Lung (tissue), 12 donors: ENCODE results near the gene TBC1D21. TPM values are rescaled to one million over a fixed set of nuclear protein-coding genes. Genes with fewer than 3 reads are reported as not detected.
A peak's percentile ranks its signal among the peaks of the same experiment; 100 is the strongest.

Experiments used
- ATAC-seq: fragments of 200-7000 bp; cut with Tn5 transposase; one replicate; pipeline ENCODE4 v1.9.1; 2020; ENCODE audit warnings: moderate number of reproducible peaks; ENCODE audit not compliant: insufficient read depth, low FRiP score
- DNase-seq, 3 donors: peaks; one replicate each; pipeline ENCODE4 v3.0.0-alpha.2; 2013 to 2017
- H3K27ac ChIP-seq, 2 donors: one replicate each; pipeline ENCODE4 v1.5.1; 2013; ENCODE audit warnings: mild to moderate bottlenecking in 2 of 2, moderate library complexity in 2 of 2, control low read depth in 1 of 2, inconsistent platforms in 1 of 2, low read depth in 1 of 2, low read length in 1 of 2
- H3K27me3 ChIP-seq, 3 donors: one replicate each; pipeline ENCODE4 v1.5.1; 2013; ENCODE audit warnings: low read length in 2 of 3; ENCODE audit not compliant: control insufficient read depth in 3 of 3, insufficient read depth in 3 of 3
- H3K36me3 ChIP-seq, 4 donors: one replicate each; pipeline ENCODE4 v1.5.1; 2013; ENCODE audit warnings: low read length in 4 of 4, mild to moderate bottlenecking in 1 of 4, moderate library complexity in 1 of 4; ENCODE audit not compliant: control insufficient read depth in 4 of 4, insufficient read depth in 4 of 4
- H3K4me1 ChIP-seq, 5 donors: one replicate each; pipeline ENCODE4 v1.5.1; 2013; ENCODE audit warnings: low read length in 5 of 5, mild to moderate bottlenecking in 2 of 5, moderate library complexity in 1 of 5; ENCODE audit not compliant: control insufficient read depth in 5 of 5, insufficient read depth in 5 of 5
- H3K4me3 ChIP-seq: one replicate; pipeline ENCODE4 v1.5.1; 2013; ENCODE audit warnings: mild to moderate bottlenecking, control low read depth, moderate library complexity
- H3K9ac ChIP-seq, 2 donors: one replicate each; pipeline ENCODE4 v1.5.1; 2013; ENCODE audit warnings: low read length in 2 of 2, control low read depth in 1 of 2; ENCODE audit not compliant: insufficient read depth in 1 of 2
- H3K9me3 ChIP-seq, 4 donors: one replicate each; pipeline ENCODE4 v1.5.1; 2013; ENCODE audit warnings: low read length in 3 of 4, mild to moderate bottlenecking in 1 of 4, moderate library complexity in 1 of 4; ENCODE audit not compliant: control insufficient read depth in 4 of 4, insufficient read depth in 3 of 4
- WGBS, 2 donors: extraction: QIAGEN DNeasy Blood & Tissue Kit; methylation state at CpG; one replicate each; pipeline ENCODE4 v1.1.7; 2013; 5-methylcytosine and 5-hydroxymethylcytosine counted together
- polyA plus RNA-seq, 2 donors: library from polyadenylated mRNA; stranded (reverse); fragments of 200-250 nt; gene quantifications; one replicate each; pipeline ENCODE4 v1.2.1, GENCODE V29; 2013
- total RNA-seq, 2 donors: library from RNA; depleted of rRNA in 1 of 2; stranded (reverse); fragments of >200 nt in 1 of 2; gene quantifications; one replicate each; pipeline ENCODE4 v1.2.1, GENCODE V29; 2014 to 2021
- TF ChIP-seq, protein P1 (sequence below): IDR thresholded peaks from 2 replicates; pipeline ENCODE4 v1.5.1; 2012; ENCODE audit warnings: mild to moderate bottlenecking; ENCODE audit errors: control extremely low read depth, extremely low read depth
- donor health status: control.
- donor health status: control.
- donor health status: Bipolar disorder and iron deficiency.
- donor health status: healthy.
- donor health status: DM: yes; HTN: yes; CAD: no.

The TBC1D21 gene
- total and polyA plus RNA-seq, 4 donors = not detected

DNA sequence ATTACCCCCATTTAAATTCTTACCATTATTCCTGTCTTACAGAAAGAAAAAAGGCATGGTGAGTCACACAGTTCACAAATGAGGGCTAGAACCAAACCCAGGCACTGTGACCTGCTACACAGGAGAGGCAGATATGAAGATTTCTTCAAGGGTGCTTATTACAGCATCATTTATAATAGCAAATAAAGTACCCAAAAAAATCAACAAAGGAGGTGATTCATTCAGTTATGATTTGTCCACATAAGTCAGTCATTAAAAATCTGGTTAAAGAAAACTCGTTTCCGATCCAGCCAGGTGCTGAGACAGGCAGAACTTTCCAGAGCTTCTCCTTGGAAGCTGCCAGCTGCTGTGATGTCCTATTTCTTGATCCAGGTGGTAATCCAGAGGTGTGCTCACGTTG lies 45.4 kb downstream of the TBC1D21 start:
- Histone ChIP-seq H3K9ac (no peak overlapping the region), H3K9me3 (peaks cover 0 to 3% (median 1%) of the 10 kb centered on the region in 4 donors), H3K4me3 (no peak overlapping the region), H3K27me3 (no peaks in the 10 kb centered on the region), H3K27ac (no peak overlapping the region), H3K36me3 (peaks cover 0 to 4% (median 0%) of the 10 kb centered on the region in 4 donors), H3K4me1 (peaks cover 3 to 29% (median 14%) of the 10 kb centered on the region in 5 donors)
- WGBS, 2 donors = 88 to 96% methylated on average over 3 of the region's 3 CpGs
- TF ChIP-seq, protein P1, sequence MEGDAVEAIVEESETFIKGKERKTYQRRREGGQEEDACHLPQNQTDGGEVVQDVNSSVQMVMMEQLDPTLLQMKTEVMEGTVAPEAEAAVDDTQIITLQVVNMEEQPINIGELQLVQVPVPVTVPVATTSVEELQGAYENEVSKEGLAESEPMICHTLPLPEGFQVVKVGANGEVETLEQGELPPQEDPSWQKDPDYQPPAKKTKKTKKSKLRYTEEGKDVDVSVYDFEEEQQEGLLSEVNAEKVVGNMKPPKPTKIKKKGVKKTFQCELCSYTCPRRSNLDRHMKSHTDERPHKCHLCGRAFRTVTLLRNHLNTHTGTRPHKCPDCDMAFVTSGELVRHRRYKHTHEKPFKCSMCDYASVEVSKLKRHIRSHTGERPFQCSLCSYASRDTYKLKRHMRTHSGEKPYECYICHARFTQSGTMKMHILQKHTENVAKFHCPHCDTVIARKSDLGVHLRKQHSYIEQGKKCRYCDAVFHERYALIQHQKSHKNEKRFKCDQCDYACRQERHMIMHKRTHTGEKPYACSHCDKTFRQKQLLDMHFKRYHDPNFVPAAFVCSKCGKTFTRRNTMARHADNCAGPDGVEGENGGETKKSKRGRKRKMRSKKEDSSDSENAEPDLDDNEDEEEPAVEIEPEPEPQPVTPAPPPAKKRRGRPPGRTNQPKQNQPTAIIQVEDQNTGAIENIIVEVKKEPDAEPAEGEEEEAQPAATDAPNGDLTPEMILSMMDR = no peak
- DNase-seq (no peak), ATAC-seq (no peak)

DNA sequence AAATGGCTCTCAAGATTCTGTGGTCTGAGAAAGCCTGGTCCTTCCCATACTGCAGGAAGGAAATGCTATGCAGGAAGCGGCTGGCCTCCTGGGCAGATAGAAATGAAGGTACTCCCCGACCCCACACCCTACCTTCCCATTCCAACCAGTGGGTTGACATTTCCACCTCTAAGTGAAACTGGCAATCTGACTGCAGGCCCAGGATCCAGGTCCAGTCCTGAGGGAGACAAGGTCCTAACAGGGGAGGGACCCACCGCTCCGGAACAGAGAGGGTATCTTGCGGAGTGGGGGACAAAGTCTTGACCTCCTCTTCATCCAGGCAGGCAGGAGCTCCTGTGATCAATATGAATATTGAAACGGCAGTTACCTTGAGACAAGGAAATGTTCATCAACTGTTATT lies 46.3 kb downstream of the TBC1D21 start:
- Histone ChIP-seq H3K27ac (no peak overlapping the region), H3K9ac (no peak overlapping the region), H3K27me3 (no peaks in the 10 kb centered on the region), H3K36me3 (peaks cover 0 to 4% (median 0%) of the 10 kb centered on the region in 4 donors), H3K9me3 (peaks cover 0 to 3% (median 1%) of the 10 kb centered on the region in 4 donors), H3K4me1 (peaks cover 8 to 38% (median 24%) of the 10 kb centered on the region in 5 donors), H3K4me3 (no peak overlapping the region)
- TF ChIP-seq, protein P1 = no peak
- no peak for DNase-seq
- WGBS, 2 donors = 67 to 82% methylated on average over 6 of the region's 6 CpGs
- no peak for ATAC-seq

DNA sequence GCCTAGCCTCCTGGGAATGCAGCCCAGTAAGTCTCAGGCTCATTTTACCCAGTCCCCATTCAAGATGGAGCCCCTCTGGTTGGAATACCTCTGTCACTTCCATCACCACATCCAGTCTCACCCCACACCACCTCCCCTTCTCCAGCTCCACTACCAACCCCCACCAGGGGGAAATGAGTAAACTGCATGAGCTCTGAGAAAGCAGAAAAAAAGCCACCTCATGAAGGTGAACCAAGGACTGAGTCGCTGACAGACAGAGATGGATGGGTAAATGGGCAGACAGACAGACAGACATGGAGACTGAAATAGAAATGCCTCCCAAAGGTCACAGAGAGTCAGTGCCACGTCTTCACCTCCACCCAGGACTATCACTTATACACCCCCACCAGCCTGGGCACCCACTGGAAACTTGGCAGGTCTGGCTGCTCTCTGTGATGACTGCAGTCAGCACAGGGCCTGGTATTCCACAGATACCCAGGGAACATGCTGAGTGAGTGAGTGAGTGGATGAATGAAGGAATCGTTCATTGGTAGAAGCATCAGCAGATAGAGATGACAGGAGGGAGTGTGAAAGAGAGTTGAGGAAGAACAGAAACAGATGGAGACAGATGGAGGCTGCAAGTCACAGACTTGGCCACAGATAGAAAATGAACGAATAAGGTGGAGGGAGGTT lies 48.0 kb downstream of the TBC1D21 start:
- H3K27me3 ChIP-seq = no peaks in the 10 kb centered on the region
- H3K9me3 ChIP-seq = no peaks in the 10 kb centered on the region
- TF ChIP-seq, protein P1 = no peak
- peaks cover 11 to 53% (median 29%) of the 10 kb centered on the region in 5 donors for H3K4me1 ChIP-seq
- WGBS, 2 donors = 68 to 73% methylated on average over 4 of the region's 4 CpGs
- no peak for ATAC-seq
- H3K27ac ChIP-seq = peak overlapping the region in 1 of 2 donors; percentile 37
- DNase-seq = no peak
- H3K36me3 ChIP-seq = peaks cover 0 to under 1% (median 0%) of the 10 kb centered on the region in 4 donors
- no peak overlapping the region for H3K4me3 ChIP-seq
- H3K9ac ChIP-seq = no peak overlapping the region
